Neural progenitor cell (in vitro differentiated cells): ENCODE results near the gene C1orf74.

Experiments used
- EZH2 ChIP-seq: fragments of 200-600 bp; sonication (generic); IDR thresholded peaks from 2 replicates; pipeline ENCODE4 v1.6.1; 2017; ENCODE audit warnings: antibody characterized with exemption, mild to moderate bottlenecking, moderate library complexity
- TF ChIP-seq, protein P1 (sequence below): fragments of 200-600 bp; sonication (generic); IDR thresholded peaks from 2 replicates; pipeline ENCODE4 v1.5.1; 2017; ENCODE audit warnings: antibody characterized with exemption, mild to moderate bottlenecking

DNA sequence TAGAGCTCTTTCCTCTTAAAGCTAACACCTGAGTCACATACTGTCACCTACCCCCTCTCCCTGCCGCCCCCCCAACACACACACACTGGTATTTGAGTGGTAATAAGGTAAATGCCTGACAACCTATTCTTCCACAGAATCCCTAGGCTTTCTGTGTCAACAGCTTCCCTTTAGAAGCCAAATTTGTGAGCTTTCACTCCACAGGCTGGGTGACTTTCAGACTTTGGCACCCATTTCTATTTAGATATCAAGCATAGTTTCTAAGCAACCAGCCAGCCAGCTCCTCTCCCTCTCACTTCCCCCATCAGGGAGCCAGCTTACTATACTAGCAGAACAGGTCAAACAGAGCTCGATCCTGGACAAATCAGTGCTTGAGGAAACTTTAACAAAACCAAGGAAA is 3.2 kb upstream of the C1orf74 start:
- TF ChIP-seq, protein P1, sequence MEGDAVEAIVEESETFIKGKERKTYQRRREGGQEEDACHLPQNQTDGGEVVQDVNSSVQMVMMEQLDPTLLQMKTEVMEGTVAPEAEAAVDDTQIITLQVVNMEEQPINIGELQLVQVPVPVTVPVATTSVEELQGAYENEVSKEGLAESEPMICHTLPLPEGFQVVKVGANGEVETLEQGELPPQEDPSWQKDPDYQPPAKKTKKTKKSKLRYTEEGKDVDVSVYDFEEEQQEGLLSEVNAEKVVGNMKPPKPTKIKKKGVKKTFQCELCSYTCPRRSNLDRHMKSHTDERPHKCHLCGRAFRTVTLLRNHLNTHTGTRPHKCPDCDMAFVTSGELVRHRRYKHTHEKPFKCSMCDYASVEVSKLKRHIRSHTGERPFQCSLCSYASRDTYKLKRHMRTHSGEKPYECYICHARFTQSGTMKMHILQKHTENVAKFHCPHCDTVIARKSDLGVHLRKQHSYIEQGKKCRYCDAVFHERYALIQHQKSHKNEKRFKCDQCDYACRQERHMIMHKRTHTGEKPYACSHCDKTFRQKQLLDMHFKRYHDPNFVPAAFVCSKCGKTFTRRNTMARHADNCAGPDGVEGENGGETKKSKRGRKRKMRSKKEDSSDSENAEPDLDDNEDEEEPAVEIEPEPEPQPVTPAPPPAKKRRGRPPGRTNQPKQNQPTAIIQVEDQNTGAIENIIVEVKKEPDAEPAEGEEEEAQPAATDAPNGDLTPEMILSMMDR: no peak
- no peak for TF ChIP-seq EZH2
